Brain microvascular endothelial cell (primary cell): ENCODE data around the gene ZNF862.

Source experiments
- DNase-seq: peaks from one replicate; pipeline ENCODE4 v3.0.0-alpha.2; 2020
- H3K27ac ChIP-seq: fragments of 250-450 bp; sonication (Bioruptor Pico); 2 replicates; pipeline ENCODE4 v1.5.1; 2020; ENCODE audit warnings: mild to moderate bottlenecking, moderate library complexity
- H3K27me3 ChIP-seq: fragments of 250-450 bp; sonication (Bioruptor Pico); replicated peaks from 2 replicates; pipeline ENCODE4 v1.5.1; 2020; ENCODE audit warnings: mild to moderate bottlenecking
- H3K36me3 ChIP-seq: fragments of 250-450 bp; sonication (Bioruptor Pico); replicated peaks from 2 replicates; pipeline ENCODE4 v1.5.1; 2020; ENCODE audit warnings: mild to moderate bottlenecking
- H3K4me3 ChIP-seq: 2 replicates; pipeline ENCODE4 v1.5.1; 2011; ENCODE audit warnings: low read depth, mild to moderate bottlenecking, control low read depth, low read length, moderate library complexity
- CTCF ChIP-seq: IDR thresholded peaks from 2 replicates; pipeline ENCODE4 v1.5.1; 2011; ENCODE audit warnings: low read depth, mild to moderate bottlenecking, moderate library complexity, low read length, control low read depth, inconsistent platforms; ENCODE audit errors: missing control alignments
- in situ Hi-C: cut with HindIII; loops from 2 replicates; pipeline ENCODE4 v1.10.0; 2017; ENCODE audit warnings: low sequenced_read_pairs, low pct_ligation_motif_present

Gene ZNF862

GRCh38 chr7:149839933-149840332, 1.8 kb downstream of the ZNF862 start:
- Histone ChIP-seq H3K4me3 (no peak overlapping the region), H3K36me3 (no peaks in the 10 kb centered on the region), H3K27me3 (no peaks in the 10 kb centered on the region), H3K27ac (no peak overlapping the region)
- DNase-seq: no peak
- no peak for TF ChIP-seq CTCF
- in situ Hi-C loops: no loop called here

DNA sequence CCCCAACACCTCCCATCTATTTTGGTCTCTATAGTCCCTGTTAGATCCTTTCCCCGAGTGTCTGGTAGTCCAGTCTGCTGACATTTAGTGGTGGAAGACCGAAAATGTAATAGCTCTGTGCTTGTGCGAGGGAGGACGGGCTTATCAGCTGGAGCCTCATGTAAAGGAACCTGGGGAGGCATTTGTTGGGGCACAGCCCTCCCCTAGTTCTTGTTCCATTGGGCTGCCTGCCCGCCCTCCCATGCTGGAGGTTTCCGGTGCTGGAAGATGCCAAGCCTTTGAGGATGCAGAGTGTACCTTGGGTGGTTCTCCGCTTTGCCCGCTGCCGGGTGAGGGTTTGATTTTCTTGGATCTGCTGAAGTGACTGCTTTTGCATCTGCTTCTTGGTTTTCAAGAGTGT, 5.4 kb downstream of the ZNF862 start:
- Histone ChIP-seq H3K27me3 (no peaks in the 10 kb centered on the region), H3K27ac (no peak overlapping the region), H3K4me3 (no peak overlapping the region), H3K36me3 (no peaks in the 10 kb centered on the region)
- no peak for DNase-seq
- in situ Hi-C loops: no loop called here
- TF ChIP-seq CTCF: no peak

- no peak for TF ChIP-seq CTCF
- H3K4me3 ChIP-seq: no peak overlapping the region
- no peaks in the 10 kb centered on the region for H3K36me3 ChIP-seq
- DNase-seq: no peak
- H3K27ac ChIP-seq: no peak overlapping the region
- no peaks in the 10 kb centered on the region for H3K27me3 ChIP-seq
- in situ Hi-C loops: no loop called here
Measured at GRCh38 chr7:149844445-149844844, 6.3 kb downstream of the ZNF862 start.

DNA sequence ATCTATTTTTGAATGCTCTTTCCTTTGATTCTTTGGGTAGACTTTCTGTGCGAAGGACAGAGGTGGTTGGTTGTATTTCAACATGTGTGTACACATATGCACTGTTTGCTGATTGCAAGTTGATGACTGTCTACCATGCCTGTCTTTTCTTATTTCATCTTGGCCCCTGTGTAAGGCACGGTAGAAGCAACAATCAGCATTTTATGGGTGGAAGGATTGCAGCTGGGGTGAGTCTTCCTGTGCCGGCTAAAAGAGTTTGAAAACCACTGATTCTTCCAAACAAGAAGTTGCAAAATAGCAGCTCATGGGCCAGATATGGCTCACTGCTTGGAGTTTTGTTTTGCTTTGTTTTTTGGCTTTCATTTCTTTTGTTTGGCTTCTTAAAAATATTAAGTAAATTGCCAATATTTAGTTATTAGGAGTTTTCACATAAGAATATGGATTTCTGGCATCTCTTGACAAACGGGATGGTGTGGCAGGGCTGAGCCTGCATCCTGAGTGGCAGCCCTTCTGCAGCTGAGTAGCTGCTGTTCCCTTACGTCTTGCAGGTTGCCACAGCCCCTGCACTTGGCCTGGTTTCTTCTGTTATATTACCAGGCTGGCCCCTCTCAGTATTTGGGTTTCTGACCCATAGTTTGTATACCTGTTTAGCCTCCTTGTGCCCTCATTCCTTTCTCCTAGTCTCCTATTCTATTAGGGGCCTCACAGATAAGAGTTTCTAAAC, 7.2 kb downstream of the ZNF862 start:
- no peak overlapping the region for H3K27ac ChIP-seq
- H3K4me3 ChIP-seq: no peak overlapping the region
- TF ChIP-seq CTCF: no peak
- H3K27me3 ChIP-seq: no peaks in the 10 kb centered on the region
- in situ Hi-C loops: no loop called here
- DNase-seq: no peak
- H3K36me3 ChIP-seq: no peaks in the 10 kb centered on the region

DNA sequence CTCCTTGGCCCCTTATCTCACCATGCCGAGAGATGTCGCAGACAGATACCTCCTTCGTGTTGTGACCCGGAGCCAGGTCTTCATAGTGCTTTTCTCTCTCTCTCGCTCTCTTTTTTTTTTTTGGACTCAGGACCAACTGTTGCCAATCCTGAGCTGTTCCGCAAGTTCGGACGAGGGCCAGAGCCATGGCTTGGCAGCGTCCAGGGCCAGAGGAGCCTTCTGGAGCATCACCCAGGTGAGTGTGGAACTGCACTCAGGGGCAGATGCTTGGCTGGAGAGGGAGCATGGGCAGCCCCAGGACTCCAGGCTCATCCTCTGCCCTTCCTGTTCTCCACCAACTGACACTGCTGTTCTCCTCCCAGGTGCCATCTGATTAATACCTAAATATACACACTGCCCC, 7.8 kb downstream of the ZNF862 start:
- Histone ChIP-seq H3K36me3 (no peaks in the 10 kb centered on the region), H3K27ac (no peak overlapping the region), H3K4me3 (no peak overlapping the region), H3K27me3 (no peaks in the 10 kb centered on the region)
- DNase-seq: no peak
- in situ Hi-C loops: no loop called here
- no peak for TF ChIP-seq CTCF
